Ecto neural progenitor cell (in vitro differentiated cells): ENCODE results near the gene ZEB2.

Experiments
- DNase-seq: peaks from one replicate; pipeline ENCODE4 v3.0.0-alpha.2; 2018; ENCODE audit warnings: low spot score

ZEB2 gene

DNA sequence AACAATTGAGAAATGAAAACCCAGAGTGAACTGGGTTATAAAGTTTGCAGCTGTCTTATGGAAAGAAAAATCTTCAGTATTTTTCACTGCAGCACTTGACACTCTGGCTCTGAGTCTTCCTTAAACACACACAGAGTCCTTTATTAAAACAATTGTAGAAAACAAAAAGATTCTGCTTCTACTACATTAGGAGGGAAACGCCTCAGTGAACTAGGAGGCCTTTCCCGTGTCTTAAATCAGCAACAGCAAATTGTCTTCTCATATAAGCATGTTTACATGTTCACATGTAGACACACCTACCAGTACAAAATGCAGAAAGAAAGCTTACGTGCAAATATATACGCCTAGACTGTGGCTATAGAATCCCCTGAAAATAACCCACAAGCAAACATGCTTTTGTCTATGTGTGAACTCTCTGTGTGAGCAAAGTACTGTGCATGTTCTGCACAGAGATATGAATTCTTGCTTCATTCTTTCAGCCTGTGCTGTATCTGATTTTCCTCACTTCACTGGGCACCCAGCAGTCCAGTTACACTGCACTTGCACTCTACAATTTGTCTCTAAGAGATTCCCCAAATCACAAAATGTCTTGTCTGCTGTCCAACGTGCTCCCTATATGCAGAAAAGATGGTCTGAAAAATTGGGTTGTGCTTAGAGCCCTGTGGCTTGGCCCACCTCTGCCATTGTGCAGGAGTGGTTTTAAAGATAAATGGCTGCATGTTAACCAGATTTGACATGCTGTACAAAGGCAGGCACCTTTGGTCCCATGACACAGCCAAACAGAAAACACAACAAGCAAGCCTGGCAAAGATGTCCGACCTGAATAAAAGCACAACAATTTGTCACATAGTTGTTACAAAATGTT, 24.5 kb downstream of the ZEB2 start:
- no peak for DNase-seq

DNA sequence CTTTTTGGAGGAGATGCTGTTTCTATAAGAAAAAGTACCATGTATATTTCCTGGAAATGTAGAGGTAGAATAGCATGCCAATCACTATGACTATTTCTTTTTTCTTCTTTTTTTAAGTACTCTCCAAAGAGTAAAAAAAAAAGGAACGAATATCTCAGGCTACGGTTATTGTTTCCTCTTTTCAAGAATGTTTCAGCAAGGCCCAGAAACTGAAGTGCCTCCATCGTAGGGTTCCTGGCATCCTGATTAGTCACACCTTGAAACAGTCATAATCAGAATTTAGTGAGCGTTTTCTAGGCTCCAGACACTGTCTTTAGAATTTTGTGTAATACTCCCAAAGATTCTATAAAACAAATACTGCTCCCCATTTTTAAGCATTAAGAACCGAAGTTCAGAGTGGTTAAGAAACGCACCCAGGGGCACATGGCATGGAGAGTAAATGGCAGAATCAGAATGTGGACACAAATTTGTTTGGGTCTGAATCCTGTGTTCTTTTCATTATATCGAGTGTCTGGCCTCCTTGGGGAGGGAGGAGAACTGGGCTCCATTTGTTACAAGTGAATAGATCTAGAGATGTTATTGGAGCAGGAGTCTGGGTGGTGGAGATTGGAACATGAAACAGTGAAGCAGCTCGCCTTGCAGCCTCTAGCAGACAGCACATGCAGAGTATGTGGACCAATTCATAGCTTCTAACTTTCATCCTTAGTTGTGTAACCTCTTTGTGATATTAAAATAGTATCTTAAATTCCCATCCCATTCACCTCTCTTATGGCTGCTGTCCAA, 26.7 kb downstream of the ZEB2 start:
- DNase-seq: no peak

DNA sequence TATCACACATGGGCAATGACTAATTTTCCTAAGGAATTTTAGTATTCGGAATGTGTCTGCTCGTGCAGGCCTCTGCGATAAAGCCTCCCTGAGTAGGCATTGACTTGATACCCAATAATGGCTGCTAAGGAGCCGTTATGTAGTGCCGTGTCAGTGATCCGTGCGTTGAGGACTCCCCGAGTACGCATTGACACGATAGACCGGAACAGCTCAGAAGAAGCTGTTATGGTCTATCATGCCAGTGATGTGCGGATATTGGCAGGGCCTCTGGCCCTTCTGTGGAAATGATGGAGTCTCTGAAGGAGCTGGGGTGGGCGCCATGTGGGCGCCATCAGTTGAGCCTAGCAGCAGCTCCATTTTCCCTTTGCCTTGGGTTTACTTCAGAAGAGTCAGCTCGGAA, 29.1 kb downstream of the ZEB2 start:
- DNase-seq: no peak

DNA sequence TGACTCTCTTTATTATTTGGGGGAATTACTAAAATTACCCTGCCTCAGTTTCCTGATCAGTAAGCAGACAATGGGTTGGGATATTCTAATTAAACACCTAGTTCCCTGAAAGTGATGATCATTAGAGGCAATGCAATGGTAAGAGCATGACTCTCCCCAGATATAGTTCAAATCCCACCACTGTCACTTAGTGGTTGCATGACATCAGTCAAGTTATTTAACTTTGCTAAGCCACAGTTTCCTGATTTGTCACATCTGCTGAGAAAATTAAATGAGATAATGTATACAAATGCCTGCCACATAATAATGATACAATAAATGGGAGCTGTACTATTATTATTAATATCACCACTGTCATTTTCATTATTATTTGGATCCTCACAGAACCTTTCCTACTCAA, 29.9 kb downstream of the ZEB2 start:
- no peak for DNase-seq

DNA sequence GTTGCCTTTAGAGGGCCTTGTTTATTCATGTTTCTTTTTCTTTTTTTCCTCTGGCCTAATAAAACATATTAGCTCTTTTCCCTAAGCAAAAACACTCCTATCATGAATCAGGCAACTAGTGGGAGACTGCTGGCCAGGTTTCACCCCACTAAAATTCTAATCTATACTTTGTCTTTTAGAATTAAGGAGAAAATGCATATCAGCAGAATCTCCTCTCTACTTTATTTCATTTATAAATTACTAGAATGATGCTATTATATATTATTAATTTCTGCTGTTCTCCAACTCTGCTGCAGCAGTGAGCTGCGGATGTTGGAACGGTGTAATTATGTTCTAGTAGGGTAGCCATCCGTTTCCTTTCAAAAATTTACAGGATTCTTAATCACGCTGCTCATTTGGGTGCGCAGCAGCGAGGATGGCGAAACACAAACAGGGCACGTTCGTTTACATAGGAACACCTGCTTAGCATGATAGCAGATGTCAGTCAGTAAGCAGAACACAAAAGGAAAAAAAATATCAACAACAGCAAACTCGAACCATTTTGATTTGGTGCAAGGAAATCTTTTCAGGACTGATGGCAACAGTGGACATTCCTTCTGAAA, 30.5 kb downstream of the ZEB2 start:
- no peak for DNase-seq

DNA sequence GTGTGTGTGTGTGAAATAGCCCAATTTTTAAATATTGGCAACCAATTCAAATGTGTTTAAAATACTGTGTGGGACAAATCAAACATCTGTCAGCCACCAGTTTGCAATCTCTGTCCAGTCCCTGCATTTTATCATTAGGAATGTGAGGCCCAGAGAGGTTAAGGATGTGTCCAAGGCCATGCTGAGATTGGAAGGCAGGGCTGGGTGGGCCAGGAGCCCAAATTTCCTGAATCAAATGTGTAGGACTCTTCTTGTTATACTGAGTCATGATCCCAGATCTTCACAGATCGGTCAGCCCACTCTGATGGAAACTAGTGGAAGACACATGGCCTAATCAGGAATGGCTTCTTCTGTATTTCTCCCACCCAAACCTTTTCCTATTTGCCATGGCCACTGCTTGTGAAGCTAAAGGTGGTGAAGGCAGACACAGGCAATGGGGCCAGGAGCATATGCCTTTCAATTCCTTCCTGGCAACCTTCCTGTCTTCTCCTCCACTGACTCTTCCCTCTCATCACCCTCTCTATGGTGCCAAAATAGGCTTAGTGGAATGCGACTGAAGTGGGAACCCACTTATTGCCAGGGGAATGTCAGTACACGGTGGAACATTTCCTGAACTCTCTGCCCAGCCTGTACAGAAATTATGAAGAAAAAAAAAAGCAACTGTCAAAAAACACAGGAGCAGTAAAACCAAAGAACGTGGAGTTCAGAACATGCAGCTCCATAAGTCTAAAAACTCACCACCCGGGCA, 35.5 kb downstream of the ZEB2 start:
- no peak for DNase-seq

DNA sequence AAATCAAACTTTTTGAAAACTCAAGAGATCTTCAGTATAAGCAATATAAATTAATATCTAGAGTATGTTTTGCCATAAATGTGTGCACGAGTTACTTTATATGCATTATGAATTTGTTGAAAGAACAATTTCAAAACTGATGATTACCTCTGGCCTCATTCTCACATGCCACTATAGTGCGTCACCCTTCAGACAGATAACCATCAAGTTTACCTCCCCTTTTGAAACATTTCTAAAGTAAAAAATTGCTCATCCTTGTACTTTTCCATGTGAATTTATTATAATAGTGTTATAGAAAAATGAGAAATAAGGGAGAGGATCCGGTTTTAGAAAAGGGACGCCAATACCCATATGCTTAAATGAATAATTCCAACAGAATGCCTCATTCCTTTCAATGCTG, 38.3 kb downstream of the ZEB2 start:
- DNase-seq: no peak

DNA sequence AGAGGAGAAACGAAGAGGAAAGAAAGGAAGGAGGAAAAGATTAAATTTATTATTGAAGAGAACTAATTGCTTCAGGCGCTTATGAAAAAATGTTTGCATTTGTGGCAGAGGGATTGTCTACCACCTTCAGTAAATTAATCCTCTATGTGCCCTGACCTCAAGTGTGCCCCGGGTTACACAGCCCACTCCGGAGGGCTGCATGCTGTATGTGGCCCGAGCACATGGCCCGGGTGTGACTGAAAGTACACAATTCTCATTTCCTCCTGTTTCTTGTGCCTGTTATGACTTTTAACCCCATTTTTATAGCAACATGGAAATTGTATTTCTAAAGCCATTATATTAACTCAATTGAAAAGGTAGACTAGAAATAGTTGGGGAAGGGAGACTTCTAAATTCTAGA, 38.8 kb downstream of the ZEB2 start:
- no peak for DNase-seq

DNA sequence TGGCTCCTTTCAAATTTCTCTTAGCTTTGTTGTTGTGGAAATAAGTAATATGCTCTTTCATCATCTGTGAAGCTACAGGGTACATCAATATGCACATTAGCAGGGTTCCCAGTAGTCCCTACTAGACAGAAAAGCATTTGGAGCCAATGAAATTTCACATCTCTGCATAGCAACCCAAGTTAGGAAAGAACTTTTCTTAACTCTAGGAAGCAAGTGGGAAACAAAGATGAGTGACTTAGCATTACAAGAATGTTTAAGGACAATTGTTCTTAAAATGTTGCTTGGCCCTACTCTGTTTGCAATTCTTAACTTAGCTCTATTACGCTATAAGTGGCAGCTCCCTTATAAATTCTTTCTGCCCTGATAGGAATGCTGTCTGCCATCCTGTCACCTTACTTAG, 39.6 kb downstream of the ZEB2 start:
- no peak for DNase-seq

DNA sequence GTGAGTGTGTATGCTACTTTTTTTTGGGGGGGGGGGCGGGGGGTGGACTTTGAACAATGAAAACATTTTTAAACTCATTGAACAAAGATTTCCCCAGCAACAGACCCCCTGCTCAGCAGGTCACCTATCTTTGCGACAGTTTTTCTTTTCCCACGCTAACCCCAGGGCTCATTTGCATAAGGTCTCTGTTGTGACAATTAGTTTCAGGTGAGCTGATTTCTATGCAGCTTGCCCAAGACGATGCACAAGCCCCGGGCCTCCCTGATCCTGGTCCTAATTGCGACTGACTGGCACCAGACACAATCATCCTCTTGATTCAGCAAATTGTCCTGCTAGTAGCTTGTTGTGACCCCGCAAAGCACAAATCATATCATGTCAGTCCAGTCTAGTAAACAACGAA, 40.3 kb downstream of the ZEB2 start:
- no peak for DNase-seq

DNA sequence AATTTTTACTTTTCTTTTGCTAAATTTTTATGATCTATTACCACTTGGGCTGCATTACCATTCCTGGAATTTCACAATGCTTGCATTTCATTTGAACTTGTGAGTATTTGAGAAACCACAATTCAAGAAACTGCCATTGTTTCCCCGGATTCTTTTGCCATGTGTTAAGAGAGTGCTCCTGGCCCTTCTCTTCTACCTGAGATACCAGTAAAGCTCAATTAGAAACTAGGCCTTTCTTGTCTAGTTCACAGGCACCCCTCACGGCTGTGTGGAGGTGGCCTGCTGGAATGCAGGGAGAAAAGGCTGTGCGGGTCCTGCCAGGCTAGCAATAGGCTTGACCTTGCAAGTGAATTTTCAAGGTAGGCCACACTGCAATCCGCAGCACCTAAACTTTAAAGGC, 40.8 kb downstream of the ZEB2 start:
- DNase-seq: no peak

DNA sequence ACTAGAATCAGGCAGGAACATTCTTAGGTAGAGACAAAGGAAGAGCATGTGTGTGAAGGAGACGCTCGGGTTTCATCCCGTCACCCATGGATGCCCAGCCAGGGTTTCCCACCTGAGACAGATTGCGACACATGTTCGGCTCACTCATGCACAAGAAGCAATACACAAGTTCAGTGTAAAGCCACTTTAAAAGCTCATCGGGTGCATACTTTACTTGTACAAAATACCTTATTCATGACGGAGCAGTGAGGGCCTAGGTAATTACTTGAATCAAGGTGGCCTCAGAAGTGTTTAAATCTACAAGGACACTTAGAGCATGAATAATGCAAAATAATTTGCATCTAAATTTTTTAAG, 42.0 kb downstream of the ZEB2 start:
- DNase-seq: no peak

DNA sequence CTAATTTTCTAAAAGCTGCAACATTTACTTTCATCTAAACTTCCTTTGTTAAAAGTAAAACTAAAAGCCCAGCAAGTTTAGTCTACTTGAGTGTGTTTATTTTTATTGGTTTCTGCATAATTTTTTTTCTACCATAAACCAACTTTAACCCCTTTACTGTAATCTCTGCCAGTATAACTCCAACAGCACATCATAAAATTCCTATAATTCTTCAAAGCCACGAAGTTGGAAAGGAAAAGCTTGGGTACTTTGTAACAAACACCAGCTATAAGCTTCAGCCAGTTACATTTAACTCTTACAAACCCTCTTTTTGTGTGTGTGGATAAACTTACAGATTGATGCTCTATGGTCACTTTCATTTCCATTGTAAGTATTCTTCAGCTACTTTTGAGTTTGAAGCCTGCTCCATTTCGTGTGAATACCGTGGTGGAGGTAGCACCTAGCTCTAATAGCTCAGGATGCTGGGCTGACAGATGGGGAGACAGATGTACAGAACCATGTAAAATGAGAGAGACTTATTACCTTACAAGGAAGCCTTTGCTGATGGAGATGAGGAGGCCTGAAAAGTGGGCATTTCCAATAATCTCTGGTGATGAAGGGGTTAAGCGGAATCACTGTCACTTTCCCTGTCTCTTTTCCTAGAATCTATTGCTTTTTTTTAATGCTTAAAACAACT, 42.5 kb downstream of the ZEB2 start:
- DNase-seq: no peak

DNA sequence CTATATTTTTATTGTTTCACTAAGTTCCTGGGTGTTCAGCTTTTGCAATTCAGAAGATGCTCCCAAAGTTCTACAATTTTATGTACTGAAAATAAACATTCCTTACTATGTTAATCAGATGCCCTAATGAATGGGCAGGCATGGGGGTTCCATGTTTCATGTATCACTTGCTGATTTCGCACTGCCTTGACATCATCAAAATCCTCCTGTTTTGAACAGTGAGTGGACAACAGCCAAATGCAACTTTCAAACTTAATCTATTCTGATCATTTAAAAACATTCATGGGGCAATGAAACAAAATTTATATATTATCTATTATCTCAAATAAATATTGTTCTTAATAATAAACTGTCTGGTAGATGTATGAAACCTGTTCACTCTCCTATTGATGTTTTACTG, 43.2 kb downstream of the ZEB2 start:
- DNase-seq: no peak

DNA sequence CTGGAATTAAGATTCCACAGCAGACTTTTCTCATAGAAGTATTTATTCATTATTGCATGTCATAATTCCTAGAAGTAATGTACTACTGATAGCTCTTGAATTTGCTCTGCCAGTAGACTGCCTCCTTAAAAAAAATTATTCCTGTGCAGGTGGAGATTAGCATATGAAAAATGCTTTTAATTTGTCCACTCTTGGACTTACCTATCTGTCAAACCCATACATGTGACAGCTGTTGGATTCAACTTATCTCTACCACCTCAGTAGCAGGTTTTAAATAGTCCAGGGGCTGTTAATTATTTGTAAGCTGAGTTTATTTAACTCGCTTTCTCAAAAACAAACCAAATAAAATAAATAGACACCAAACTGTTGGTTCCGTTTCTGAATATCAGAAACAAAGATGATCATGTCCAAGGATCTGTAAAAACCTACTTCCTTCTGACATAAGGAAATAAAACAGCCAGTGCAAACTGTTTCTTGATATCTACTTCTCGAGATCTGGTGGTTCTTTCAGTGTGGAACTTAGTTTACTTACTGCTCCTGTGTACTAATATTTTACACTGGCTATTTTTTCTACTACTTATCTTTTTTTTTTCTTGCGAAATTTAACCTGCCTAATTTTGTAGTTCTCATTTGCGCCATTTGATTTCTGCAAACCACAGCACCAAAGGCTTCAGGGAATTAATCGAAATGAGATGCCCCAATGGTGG, 44.2 kb downstream of the ZEB2 start:
- no peak for DNase-seq

DNA sequence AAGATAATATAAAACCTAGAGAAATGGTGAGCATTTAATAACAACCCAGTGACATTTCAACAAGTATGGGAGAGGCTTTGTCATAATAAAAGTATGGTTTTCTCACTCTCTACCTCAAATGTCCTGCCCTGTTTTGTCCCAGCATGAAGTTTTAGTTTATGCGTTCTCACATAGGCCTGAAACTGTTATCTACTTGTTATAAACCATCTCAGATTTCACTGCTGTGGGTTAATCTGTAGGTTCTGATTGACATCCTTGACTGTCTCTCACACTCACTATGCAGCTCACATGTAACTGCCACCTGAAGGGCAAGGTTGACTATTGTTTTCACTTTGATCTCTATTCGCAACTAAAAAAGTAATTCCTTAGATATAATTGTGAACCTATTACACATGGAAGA, 44.9 kb downstream of the ZEB2 start:
- DNase-seq: no peak

DNA sequence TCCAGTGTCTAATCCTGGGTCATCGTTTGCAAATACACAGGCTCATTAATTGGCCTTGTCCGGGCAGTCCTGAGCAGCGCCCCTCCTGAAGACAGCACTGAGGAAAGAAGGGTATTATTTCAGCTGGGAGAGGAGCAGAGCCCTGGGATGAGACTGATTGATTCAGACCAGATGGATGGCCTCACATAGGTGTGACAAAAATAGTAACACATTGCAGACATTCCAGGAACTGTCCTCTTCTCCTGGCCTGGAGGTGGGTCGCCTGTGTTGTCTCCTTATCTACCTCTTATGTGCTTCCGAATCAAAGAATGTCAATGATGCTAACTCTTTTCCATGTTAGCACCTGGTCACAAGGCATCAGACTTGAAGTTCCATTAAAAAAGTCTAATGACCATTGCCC, 45.9 kb downstream of the ZEB2 start:
- no peak for DNase-seq

DNA sequence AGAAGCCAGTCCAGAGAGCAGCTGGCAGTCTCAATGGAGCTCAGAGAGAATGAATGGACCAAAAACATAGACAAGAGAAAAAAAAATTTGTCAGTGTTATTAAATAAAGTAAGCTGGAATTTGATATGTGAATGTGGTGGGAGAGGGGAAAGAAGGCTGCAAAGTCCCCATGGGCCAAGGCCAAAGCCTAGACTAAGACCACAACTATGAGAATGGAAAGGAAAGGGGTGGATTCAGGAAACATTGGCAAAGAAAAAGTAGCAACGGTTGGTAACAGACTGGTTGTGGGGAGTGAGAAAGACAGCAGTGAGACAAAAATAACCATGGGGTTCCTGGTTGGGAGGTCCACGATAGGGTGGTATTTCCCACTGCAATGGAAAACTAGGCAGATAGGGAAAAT, 47.0 kb downstream of the ZEB2 start:
- no peak for DNase-seq

DNA sequence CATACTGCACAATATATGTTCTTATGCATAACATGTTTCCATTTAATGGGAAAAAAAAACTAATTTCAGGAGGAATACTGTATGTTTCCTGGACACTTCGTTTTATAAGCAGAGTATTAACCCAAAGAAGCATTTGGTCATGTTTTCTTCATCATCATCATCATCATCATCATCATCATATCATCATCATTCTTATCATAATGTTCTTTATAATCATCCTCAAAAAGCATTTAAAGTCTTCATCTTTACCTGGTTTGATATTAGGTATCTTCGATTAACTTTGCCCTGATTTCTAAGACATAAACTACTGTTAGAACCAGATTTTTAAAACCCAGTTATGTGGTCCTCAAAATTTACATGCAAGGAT, 47.9 kb downstream of the ZEB2 start:
- no peak for DNase-seq

DNA sequence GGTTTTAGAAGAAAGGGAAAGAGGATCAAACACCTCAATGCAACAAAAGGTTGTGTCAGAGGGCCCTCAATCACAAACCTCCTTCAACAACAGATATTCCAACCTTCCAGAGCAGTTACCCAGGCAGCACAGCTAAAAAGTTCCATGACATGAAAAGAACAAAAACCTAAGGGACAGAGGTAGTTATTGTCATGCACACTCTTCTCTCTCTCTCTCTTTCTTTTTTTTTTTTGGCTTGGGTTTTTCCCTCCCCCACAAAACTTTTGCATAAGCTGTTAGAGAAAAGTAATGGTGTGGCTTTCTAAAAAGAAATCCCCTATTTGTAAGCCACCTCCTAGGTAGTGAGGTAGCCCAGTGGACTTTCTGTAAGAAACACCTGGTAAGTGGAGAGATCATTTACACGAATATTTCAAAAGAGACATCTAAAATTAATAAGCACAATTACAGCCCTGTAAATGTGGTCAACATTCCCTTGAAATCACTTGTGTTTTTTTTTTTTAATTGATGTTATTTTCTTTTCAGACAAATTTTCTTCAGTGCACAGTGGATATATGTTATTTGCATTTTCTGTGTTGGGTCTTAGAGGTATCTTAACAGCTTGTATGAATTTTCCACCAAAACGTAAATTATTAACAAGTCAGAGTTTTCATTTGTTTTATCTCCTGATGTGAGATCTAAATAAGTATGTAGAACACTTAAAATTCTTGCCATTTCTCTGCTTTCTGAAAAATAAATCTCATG, 48.4 kb downstream of the ZEB2 start:
- DNase-seq: no peak

DNA sequence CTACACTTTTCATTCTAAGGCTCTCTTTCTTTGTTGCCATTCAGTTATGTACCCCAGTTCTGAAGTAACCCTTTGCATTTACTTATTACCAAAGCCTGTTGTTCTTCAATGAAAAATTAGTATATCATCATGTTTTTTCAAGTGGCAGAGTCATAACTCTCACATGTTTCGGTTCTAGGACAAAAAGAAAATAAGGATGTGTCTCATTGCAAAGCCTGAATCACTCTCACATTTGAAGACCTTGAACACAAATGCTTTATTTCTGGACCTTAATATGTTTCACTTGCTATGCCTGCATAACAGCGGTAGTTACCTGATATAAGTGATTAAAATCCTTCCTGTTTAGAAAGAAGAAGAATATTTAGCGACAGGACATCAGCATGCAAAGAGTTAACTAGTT, 49.1 kb downstream of the ZEB2 start:
- no peak for DNase-seq
